GM12872 (cell line): Measurements from ENCODE around the gene FAM83G.

Experiments
- CTCF ChIP-seq: IDR thresholded peaks from 3 replicates; pipeline ENCODE4 v1.5.1; 2011; ENCODE audit warnings: low read depth, mild to moderate bottlenecking, low read length, moderate library complexity; ENCODE audit not compliant: insufficient read depth

Gene FAM83G

GRCh38 chr17:18949566-18949965 lies 55.0 kb downstream of the FAM83G start:
- no peak for TF ChIP-seq CTCF

- no peak for TF ChIP-seq CTCF
These were observed 56.0 kb downstream of the FAM83G start for GRCh38 chr17:18948476-18949006.

- TF ChIP-seq CTCF, result no peak
These were observed 56.7 kb downstream of the FAM83G start for GRCh38 chr17:18947866-18948265.

GRCh38 chr17:18946536-18946935 lies 58.0 kb downstream of the FAM83G start:
- TF ChIP-seq CTCF, result no peak

GRCh38 chr17:18944646-18945045 lies 59.9 kb downstream of the FAM83G start:
- no peak for TF ChIP-seq CTCF

- TF ChIP-seq CTCF, result no peak
These were observed 65.9 kb downstream of the FAM83G start for GRCh38 chr17:18938692-18939023.

GRCh38 chr17:18937981-18938691 lies 66.4 kb downstream of the FAM83G start:
- TF ChIP-seq CTCF, result no peak
